K562 (cell line): ENCODE measurements around the gene POU2F3. TPM values are rescaled to one million over a fixed set of nuclear protein-coding genes. Genes with fewer than 3 reads are reported as not detected.

Source experiments
- AFF1 ChIP-seq, 2 experiments: fragments of 450-650 bp; IDR thresholded peaks; 2 replicates each; pipeline ENCODE4 v1.6.1; 2018; ENCODE audit warnings: mild to moderate bottlenecking in 2 of 2, low read depth in 1 of 2; ENCODE audit not compliant: partially characterized antibody in 2 of 2
- BCL6 ChIP-seq: fragments of 250-450 bp; sonication (Bioruptor Pico); IDR thresholded peaks from 2 replicates; pipeline ENCODE4 v1.4.0; 2020
- CEBPB ChIP-seq: fragments of 450-650 bp; IDR thresholded peaks from 2 replicates; pipeline ENCODE4 v1.6.1; 2016; ENCODE audit warnings: missing genetic modification characterization, missing compliant biosample characterization
- EP400 ChIP-seq: fragments of 450-650 bp; IDR thresholded peaks from 2 replicates; pipeline ENCODE4 v1.6.1; 2017; ENCODE audit warnings: antibody characterized with exemption, mild to moderate bottlenecking, moderate library complexity
- FIP1L1 ChIP-seq: fragments of 200-400 bp; formaldehyde crosslinking; IDR thresholded peaks from 2 replicates; pipeline ENCODE4 v1.6.1; 2018; ENCODE audit warnings: mild to moderate bottlenecking, low read depth, low read length; ENCODE audit not compliant: poor library complexity, severe bottlenecking
- FOXM1 ChIP-seq, 2 experiments: fragments of 450-650 bp in 1 of 2; sonication (generic) in 1 of 2; formaldehyde crosslinking in 1 of 2; IDR thresholded peaks; 2 replicates each; pipeline versions ENCODE4 v1.6.1 to v1.9.0; 2017 to 2022; ENCODE audit warnings: low read depth in 2 of 2, mild to moderate bottlenecking in 2 of 2, missing genetic modification reagents in 1 of 2, moderate library complexity in 1 of 2
- HIVEP1 ChIP-seq: fragments of 250-450 bp; sonication (Bioruptor Pico); IDR thresholded peaks from 2 replicates; pipeline ENCODE4 v1.4.0; 2020; ENCODE audit warnings: mild to moderate bottlenecking
- HNRNPL ChIP-seq: fragments of 200-400 bp; formaldehyde crosslinking; IDR thresholded peaks from 2 replicates; pipeline ENCODE4 v1.6.1; 2017; ENCODE audit warnings: low read depth, mild to moderate bottlenecking, low read length
- MEIS2 ChIP-seq: fragments of 450-650 bp; IDR thresholded peaks from 2 replicates; pipeline ENCODE4 v1.6.1; 2014; ENCODE audit warnings: mild to moderate bottlenecking; ENCODE audit not compliant: partially characterized antibody
- MLLT1 ChIP-seq, 2 experiments: fragments of 450-650 bp; IDR thresholded peaks; 2 replicates each; pipeline ENCODE4 v1.6.1; 2016
- PHF8 ChIP-seq: fragments of 200-600 bp; sonication (generic); IDR thresholded peaks from 2 replicates; pipeline ENCODE4 v1.6.1; 2012; ENCODE audit warnings: mixed run types, mild to moderate bottlenecking, inconsistent platforms, low read length, moderate library complexity, borderline replicate concordance
- TBP ChIP-seq: optimal IDR thresholded peaks from 2 replicates; pipeline ENCODE3; 2011; ENCODE audit warnings: low read depth, low read length, improper control_type of control experiment
- ZNF175 ChIP-seq: fragments of 200-800 bp; sonication (Bioruptor generic); IDR thresholded peaks from 2 replicates; pipeline ENCODE4 v1.6.1; 2016; ENCODE audit warnings: low read depth, mild to moderate bottlenecking, missing genetic modification characterization, missing compliant biosample characterization
- ZNF395 ChIP-seq: fragments of 200-800 bp; sonication (Bioruptor generic); IDR thresholded peaks from 2 replicates; pipeline ENCODE4 v1.6.1; 2017; ENCODE audit warnings: missing genetic modification characterization, missing compliant biosample characterization
- polyA plus RNA-seq, 8 experiments: library from polyadenylated mRNA; depleted of rRNA in 4 of 8; stranded (reverse) in 5 of 8; unstranded in 3 of 8; fragments of >200 nt; fragmentation: Nextera tagmentation in 2 of 8; fragmentation: Illumina TruSeq in 1 of 8; extraction: Ambion mirVana in 2 of 8; extraction: Trizol in 1 of 8; gene quantifications; 2 replicates each; pipeline versions ENCODE4 v1.2.1 to v1.2.3, GENCODE V29; 2011 to 2014; ENCODE audit warnings: inconsistent platforms in 1 of 8, missing spikeins in 1 of 8
- total RNA-seq, 7 experiments: library from RNA; depleted of rRNA in 6 of 7; stranded (reverse); fragments of >200 nt in 6 of 7; fragmentation: Illumina TruSeq in 2 of 7; extraction: Trizol in 2 of 7; gene quantifications; 2 replicates each; pipeline versions ENCODE4 v1.2.1 to v1.2.3, GENCODE V29; 2011 to 2021; ENCODE audit warnings: low replicate concordance in 1 of 7
- TF ChIP-seq, protein P1 (sequence below): fragments of 250-450 bp; sonication (Bioruptor Pico); IDR thresholded peaks from 2 replicates; pipeline ENCODE4 v1.9.0; 2021; ENCODE audit warnings: mild to moderate bottlenecking, inconsistent platforms

Gene POU2F3
- total and polyA plus RNA-seq, 9 of the 15 experiments (the other 6 are each of a cell fraction or from before 2014, with no cell fraction given) = not detected

- peak; percentile 83 for TF ChIP-seq EP400
- TF ChIP-seq AFF1 (IDR thresholded peaks at IDR 0.05; ENCODE audit: low read depth in 1 of 2, partially characterized antibody in 2 of 2) = peak in 1 of 2 experiments; percentile 52
- TF ChIP-seq TBP = peak; percentile 75
- peak; percentile 10 for TF ChIP-seq MEIS2
- TF ChIP-seq, protein P1, sequence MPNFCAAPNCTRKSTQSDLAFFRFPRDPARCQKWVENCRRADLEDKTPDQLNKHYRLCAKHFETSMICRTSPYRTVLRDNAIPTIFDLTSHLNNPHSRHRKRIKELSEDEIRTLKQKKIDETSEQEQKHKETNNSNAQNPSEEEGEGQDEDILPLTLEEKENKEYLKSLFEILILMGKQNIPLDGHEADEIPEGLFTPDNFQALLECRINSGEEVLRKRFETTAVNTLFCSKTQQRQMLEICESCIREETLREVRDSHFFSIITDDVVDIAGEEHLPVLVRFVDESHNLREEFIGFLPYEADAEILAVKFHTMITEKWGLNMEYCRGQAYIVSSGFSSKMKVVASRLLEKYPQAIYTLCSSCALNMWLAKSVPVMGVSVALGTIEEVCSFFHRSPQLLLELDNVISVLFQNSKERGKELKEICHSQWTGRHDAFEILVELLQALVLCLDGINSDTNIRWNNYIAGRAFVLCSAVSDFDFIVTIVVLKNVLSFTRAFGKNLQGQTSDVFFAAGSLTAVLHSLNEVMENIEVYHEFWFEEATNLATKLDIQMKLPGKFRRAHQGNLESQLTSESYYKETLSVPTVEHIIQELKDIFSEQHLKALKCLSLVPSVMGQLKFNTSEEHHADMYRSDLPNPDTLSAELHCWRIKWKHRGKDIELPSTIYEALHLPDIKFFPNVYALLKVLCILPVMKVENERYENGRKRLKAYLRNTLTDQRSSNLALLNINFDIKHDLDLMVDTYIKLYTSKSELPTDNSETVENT (CRISPR knock-in tag) = 0 out of 2 replicates have a peak, but pooled peaks have one; percentile 18
- TF ChIP-seq CEBPB (tag) = peak; percentile 55; the same call in 1 of the 2 replicates
- peak in 1 of 2 experiments; percentile 41; a peak in 1 of 4 replicates for TF ChIP-seq MLLT1 (IDR thresholded peaks at IDR 0.05)
- TF ChIP-seq FIP1L1 = peak; percentile 94
- TF ChIP-seq PHF8 = peak; percentile 66; the same call in 1 of the 2 replicates
- no peak for TF ChIP-seq BCL6 (CRISPR knock-in tag)
- TF ChIP-seq HNRNPL = peak; percentile 63
- peak; percentile 43; the same call in 1 of the 2 replicates for TF ChIP-seq FOXM1 (IDR thresholded peaks at IDR 0.05; ENCODE audit: low read depth)
- TF ChIP-seq FOXM1 (CRISPR knock-in tag; IDR thresholded peaks at IDR 0.05; ENCODE audit: low read depth) = peak; percentile 17; the same call in 1 of the 2 replicates
- TF ChIP-seq ZNF175 (CRISPR knock-in tag) = peak; percentile 91
- TF ChIP-seq ZNF395 (CRISPR knock-in tag) = peak; percentile 51; the same call in 1 of the 2 replicates
- TF ChIP-seq HIVEP1 (CRISPR knock-in tag) = no peak
These were observed 96.1 kb downstream of the POU2F3 start, which contains the start of gene ARHGEF12 (continued) for GRCh38 chr11:120335908-120336640.
